KMS-11 (cell line): ENCODE data around the gene PTBP2.

ENCODE experiments used
- H2AFZ ChIP-seq: fragments of 200-600 bp; sonication (generic); 2 replicates; pipeline ENCODE4 v1.6.1; 2016; ENCODE audit warnings: antibody characterized with exemption, mixed run types, low read depth
- H3K27ac ChIP-seq: fragments of 200-600 bp; sonication (generic); 2 replicates; pipeline ENCODE4 v1.6.1; 2016; ENCODE audit warnings: mild to moderate bottlenecking, mixed run types
- H3K27me3 ChIP-seq: fragments of 200-600 bp; sonication (generic); 2 replicates; pipeline ENCODE4 v1.6.1; 2017; ENCODE audit warnings: mild to moderate bottlenecking, low read depth, mixed run types, moderate library complexity; ENCODE audit not compliant: insufficient read depth
- H3K36me3 ChIP-seq: fragments of 200-600 bp; sonication (generic); 2 replicates; pipeline ENCODE4 v1.6.1; 2017; ENCODE audit warnings: mild to moderate bottlenecking, mixed run types; ENCODE audit not compliant: insufficient read depth
- H3K4me1 ChIP-seq: fragments of 200-600 bp; sonication (generic); 2 replicates; pipeline ENCODE4 v1.6.1; 2016; ENCODE audit warnings: mild to moderate bottlenecking, low read depth, mixed run types; ENCODE audit not compliant: poor library complexity, severe bottlenecking
- H3K4me2 ChIP-seq: fragments of 200-600 bp; sonication (generic); 2 replicates; pipeline ENCODE4 v1.7.0; 2016; ENCODE audit warnings: mild to moderate bottlenecking, mixed run types
- H3K4me3 ChIP-seq: fragments of 200-600 bp; sonication (generic); IDR thresholded peaks from 2 replicates; pipeline ENCODE4 v1.6.1; 2017; ENCODE audit warnings: low read depth, low read length, mixed read lengths; ENCODE audit not compliant: insufficient read depth
- H3K79me2 ChIP-seq: fragments of 200-600 bp; sonication (generic); 2 replicates; pipeline ENCODE4 v1.6.1; 2016; ENCODE audit warnings: low read depth, mixed run types; ENCODE audit not compliant: insufficient read depth
- H3K9ac ChIP-seq: fragments of 200-600 bp; sonication (generic); 2 replicates; pipeline ENCODE4 v1.6.1; 2016; ENCODE audit warnings: mild to moderate bottlenecking, mixed run types
- H4K20me1 ChIP-seq: fragments of 200-600 bp; sonication (generic); 2 replicates; pipeline ENCODE4 v1.6.1; 2016; ENCODE audit warnings: mild to moderate bottlenecking, mixed run types; ENCODE audit not compliant: insufficient read depth
- TF ChIP-seq, protein P1 (sequence below): fragments of 200-600 bp; sonication (generic); conservative IDR thresholded peaks from 2 replicates; pipeline ENCODE4 v1.6.1; 2017; ENCODE audit warnings: low read depth, mild to moderate bottlenecking, antibody characterized with exemption, low read length, moderate library complexity, mixed read lengths

PTBP2 gene

DNA sequence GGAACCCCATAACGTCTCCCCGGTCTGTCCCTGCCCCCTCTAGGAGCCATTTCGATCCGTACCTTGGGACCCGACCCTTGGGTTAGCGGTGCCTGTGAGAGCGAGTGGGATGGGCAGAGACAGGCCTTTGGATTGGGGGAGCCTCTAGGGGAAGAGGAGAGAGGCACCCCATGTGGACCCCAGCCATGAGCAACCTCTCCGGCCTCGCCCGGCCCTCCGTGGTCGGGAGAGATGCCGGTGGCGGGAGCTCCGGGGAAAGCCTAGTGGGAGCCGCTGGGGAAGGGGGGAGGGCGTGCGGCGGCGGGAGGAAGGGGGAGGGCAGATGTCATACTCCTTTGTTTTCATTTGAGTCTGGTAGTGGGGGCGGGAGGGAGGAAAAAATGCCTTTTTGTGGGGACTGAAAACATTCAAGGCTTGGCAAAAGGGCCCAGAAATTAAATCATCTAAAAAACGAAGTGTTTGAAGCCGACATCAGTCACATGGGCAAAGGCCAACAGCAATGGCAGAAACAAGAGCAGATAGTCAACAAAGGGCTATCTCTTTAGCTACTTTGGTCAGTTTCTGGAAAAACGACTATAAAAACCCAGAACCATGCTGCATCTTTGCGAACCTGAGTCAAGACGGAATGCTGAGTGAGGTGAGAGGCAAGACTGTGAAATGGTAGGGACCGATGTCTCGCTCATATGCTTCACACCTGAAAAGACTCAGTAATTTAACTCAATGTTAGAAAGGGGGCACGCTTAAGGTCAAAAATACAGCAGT, 758 bp downstream of the PTBP2 start:
- Histone ChIP-seq H3K27ac (peak overlapping the region; percentile 74), H3K4me2 (peak overlapping the region; percentile 71), H3K4me3 (peak overlapping the region; percentile 1), H3K79me2 (peaks cover 18% of the 10 kb centered on the region), H3K36me3 (no peaks in the 10 kb centered on the region), H2AFZ (peak overlapping the region; percentile 88; the same call in 1 of the 2 replicates), H3K27me3 (no peaks in the 10 kb centered on the region), H3K9ac (peak overlapping the region; percentile 87), H3K4me1 (peaks cover 13% of the 10 kb centered on the region), H4K20me1 (no peaks in the 10 kb centered on the region)
- TF ChIP-seq, protein P1, sequence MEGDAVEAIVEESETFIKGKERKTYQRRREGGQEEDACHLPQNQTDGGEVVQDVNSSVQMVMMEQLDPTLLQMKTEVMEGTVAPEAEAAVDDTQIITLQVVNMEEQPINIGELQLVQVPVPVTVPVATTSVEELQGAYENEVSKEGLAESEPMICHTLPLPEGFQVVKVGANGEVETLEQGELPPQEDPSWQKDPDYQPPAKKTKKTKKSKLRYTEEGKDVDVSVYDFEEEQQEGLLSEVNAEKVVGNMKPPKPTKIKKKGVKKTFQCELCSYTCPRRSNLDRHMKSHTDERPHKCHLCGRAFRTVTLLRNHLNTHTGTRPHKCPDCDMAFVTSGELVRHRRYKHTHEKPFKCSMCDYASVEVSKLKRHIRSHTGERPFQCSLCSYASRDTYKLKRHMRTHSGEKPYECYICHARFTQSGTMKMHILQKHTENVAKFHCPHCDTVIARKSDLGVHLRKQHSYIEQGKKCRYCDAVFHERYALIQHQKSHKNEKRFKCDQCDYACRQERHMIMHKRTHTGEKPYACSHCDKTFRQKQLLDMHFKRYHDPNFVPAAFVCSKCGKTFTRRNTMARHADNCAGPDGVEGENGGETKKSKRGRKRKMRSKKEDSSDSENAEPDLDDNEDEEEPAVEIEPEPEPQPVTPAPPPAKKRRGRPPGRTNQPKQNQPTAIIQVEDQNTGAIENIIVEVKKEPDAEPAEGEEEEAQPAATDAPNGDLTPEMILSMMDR = no peak

DNA sequence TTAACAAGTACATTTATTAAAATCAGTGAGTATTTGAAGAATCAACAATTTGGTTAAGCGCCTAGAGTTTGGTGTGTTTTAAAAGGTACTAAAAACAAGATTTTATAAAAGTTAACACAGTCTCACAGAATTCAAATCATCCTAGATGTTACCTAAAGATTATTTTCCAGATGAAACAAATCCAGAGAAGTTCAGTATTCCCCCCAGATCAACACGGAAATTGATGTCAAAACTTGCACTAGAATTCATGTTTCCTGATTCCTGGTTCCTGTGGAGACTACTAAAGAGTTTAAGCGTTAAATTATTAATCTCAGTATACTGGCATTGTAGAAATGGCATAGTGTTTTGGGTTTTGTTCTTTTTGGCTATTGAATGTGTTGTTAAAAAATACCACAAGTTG, 1.4 kb downstream of the PTBP2 start:
- Histone ChIP-seq H3K4me3 (peak overlapping the region; percentile 1), H4K20me1 (no peaks in the 10 kb centered on the region), H3K9ac (peak overlapping the region; percentile 87; the same call in 1 of the 2 replicates), H3K27me3 (no peaks in the 10 kb centered on the region), H2AFZ (no peak overlapping the region), H3K4me2 (peak overlapping the region; percentile 71), H3K27ac (no peak overlapping the region; the same call in 1 of the 2 replicates), H3K4me1 (peaks cover 13% of the 10 kb centered on the region), H3K79me2 (peaks cover 18% of the 10 kb centered on the region), H3K36me3 (no peaks in the 10 kb centered on the region)
- TF ChIP-seq, protein P1 = no peak

DNA sequence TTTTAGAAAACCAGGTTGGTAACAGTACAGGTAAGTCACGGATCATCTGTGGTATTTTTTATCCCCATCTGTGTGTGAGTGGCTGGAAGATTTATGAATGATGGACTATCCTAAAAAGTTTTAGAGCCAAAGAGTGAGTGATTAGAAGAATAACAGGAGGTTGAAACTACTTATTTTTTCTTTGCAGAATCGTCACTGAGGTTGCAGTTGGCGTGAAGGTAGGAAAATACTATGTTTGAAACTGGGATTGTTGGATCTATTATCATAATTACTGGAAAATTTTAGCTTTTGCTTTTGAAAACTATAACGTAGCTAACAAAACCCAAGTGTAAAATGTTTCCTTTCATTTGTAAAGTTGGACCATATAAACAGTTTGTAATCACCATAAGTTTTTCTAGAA, 1.8 kb downstream of the PTBP2 start:
- TF ChIP-seq, protein P1 = no peak
- Histone ChIP-seq H3K4me2 (peak overlapping the region; percentile 71), H3K4me3 (no peak overlapping the region), H3K79me2 (peaks cover 18% of the 10 kb centered on the region), H2AFZ (no peak overlapping the region), H3K36me3 (no peaks in the 10 kb centered on the region), H4K20me1 (no peaks in the 10 kb centered on the region), H3K9ac (no peak overlapping the region; the same call in 1 of the 2 replicates), H3K27ac (no peak overlapping the region), H3K4me1 (peaks cover 14% of the 10 kb centered on the region), H3K27me3 (no peaks in the 10 kb centered on the region)

DNA sequence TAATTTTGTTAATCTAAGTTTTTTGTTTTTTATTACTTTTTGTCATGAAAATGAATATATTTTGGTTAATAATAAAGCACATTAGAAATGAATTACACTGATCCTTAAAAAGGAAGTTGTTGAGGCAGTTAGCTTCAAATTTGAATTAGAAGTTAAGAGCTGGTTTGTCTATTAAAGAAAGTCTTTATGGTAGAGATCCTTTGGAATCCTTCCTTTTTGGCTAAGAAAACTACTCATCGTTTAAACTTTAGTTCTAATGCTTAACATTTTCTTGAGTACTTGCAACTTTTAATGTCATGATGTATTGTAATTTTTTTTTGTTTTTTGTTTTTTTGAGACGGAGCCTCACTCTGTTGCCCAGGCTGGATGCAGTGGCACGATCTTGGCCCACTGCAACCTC, 2.4 kb downstream of the PTBP2 start:
- peaks cover 18% of the 10 kb centered on the region for H3K79me2 ChIP-seq
- H3K4me3 ChIP-seq = no peak overlapping the region
- no peak overlapping the region for H2AFZ ChIP-seq
- no peaks in the 10 kb centered on the region for H3K36me3 ChIP-seq
- H3K4me2 ChIP-seq = peak overlapping the region; percentile 71; the same call in 1 of the 2 replicates
- TF ChIP-seq, protein P1 = no peak
- no peaks in the 10 kb centered on the region for H4K20me1 ChIP-seq
- no peak overlapping the region for H3K9ac ChIP-seq
- H3K27ac ChIP-seq = no peak overlapping the region
- no peaks in the 10 kb centered on the region for H3K27me3 ChIP-seq
- H3K4me1 ChIP-seq = peaks cover 19% of the 10 kb centered on the region
